Activated T-cell treated with anti-CD3 and anti-CD28 coated beads, Interleukin-2, amount 50 U/mL, for 4 hours (primary cell): Measurements from ENCODE around the gene CLCA1. TPM values are rescaled to one million over a fixed set of nuclear protein-coding genes. Genes with fewer than 3 reads are reported as not detected.

ENCODE experiments used
- ATAC-seq, 2 donors: fragments of 200-7000 bp; cut with Tn5 transposase; one replicate each; pipeline ENCODE4 v1.10.0; 2021
- DNase-seq: peaks from one replicate; pipeline ENCODE4 v3.0.0-alpha.2; 2020
- H3K27me3 Mint-ChIP-seq: one replicate; pipeline ENCODE4 v1.8.0; 2021; ENCODE audit warnings: low read depth, mixed read lengths
- H3K36me3 Mint-ChIP-seq: one replicate; pipeline ENCODE4 v1.8.0; 2022; ENCODE audit warnings: mixed read lengths; ENCODE audit not compliant: insufficient read depth
- H3K4me1 Mint-ChIP-seq: one replicate; pipeline ENCODE4 v1.8.0; 2021; ENCODE audit warnings: low read depth, mixed read lengths
- H3K4me3 Mint-ChIP-seq: one replicate; pipeline ENCODE4 v1.8.0; 2021; ENCODE audit warnings: mild to moderate bottlenecking, moderate library complexity, mixed read lengths
- H3K9me3 Mint-ChIP-seq: one replicate; pipeline ENCODE4 v1.8.0; 2021; ENCODE audit warnings: mixed read lengths
- total RNA-seq, 3 donors: library from RNA; stranded (reverse); gene quantifications; one replicate each; pipeline ENCODE4 v1.2.1, GENCODE V29; 2021

CLCA1 gene
- total RNA-seq, 3 donors from 2014 or later: 0.08 to 0.13 (median 0.08) TPM

DNA sequence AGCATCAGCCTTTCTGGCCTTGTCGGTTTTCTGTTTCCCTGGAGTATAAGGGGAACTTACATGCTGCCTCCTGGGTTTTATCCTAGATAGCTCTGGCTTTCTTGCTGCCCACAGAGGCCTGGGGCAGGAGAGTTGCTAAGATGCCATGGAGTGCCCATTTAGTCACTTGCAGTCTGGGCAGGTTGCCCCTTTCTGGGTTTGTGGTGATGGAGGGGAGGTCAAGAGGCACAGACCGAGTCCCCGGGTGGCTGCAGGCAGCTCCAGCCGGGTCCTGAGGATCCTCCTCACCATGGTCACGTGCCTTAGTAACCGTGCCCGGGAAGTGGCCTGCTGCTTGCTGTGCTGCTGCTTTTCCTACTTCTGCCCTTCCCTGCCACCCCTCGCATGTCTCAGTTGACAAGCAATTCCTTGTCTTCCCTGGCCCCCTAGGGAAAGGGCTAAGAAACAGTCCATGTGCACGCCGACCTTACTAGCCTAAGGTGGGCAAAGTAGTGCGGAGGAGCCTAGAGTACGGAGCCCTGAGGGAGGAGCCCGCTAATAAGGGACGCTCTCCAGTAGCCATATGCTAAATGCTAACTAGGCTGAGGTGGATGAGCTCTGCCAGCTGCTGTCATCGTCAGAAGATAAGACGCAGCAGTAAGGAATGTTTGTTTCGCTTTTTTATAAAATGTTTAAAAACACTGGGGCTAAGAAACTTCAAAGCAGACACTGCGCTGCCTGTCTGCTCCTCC lies 34.8 kb downstream of the CLCA1 start:
- ATAC-seq (no peak), DNase-seq (no peak)
- Mint-ChIP-seq H3K4me3 (peak overlapping the region; percentile 50), H3K36me3 (no peaks in the 10 kb centered on the region), H3K9me3 (no peaks in the 10 kb centered on the region), H3K27me3 (peaks cover 6% of the 10 kb centered on the region), H3K4me1 (peaks cover 12% of the 10 kb centered on the region)

GRCh38 chr1:86504137-86504479 lies 35.4 kb downstream of the CLCA1 start:
- Mint-ChIP-seq H3K9me3 (no peaks in the 10 kb centered on the region), H3K4me3 (no peak overlapping the region), H3K27me3 (peaks cover 3% of the 10 kb centered on the region), H3K36me3 (no peaks in the 10 kb centered on the region), H3K4me1 (peaks cover 12% of the 10 kb centered on the region)
- ATAC-seq (no peak), DNase-seq (no peak)

- no peaks in the 10 kb centered on the region for H3K9me3 Mint-ChIP-seq
- DNase-seq: no peak
- peaks cover 12% of the 10 kb centered on the region for H3K4me1 Mint-ChIP-seq
- peaks cover 3% of the 10 kb centered on the region for H3K27me3 Mint-ChIP-seq
- ATAC-seq: no peak
- H3K36me3 Mint-ChIP-seq: no peaks in the 10 kb centered on the region
- no peak overlapping the region for H3K4me3 Mint-ChIP-seq
Measured at GRCh38 chr1:86504895-86505563, 36.3 kb downstream of the CLCA1 start.

- Mint-ChIP-seq H3K9me3 (no peaks in the 10 kb centered on the region), H3K36me3 (no peaks in the 10 kb centered on the region), H3K4me3 (no peak overlapping the region), H3K4me1 (peaks cover 12% of the 10 kb centered on the region), H3K27me3 (peaks cover 3% of the 10 kb centered on the region)
- no peak for DNase-seq
- ATAC-seq: no peak
Measured at GRCh38 chr1:86505564-86505902, 36.8 kb downstream of the CLCA1 start.

- no peaks in the 10 kb centered on the region for H3K9me3 Mint-ChIP-seq
- no peaks in the 10 kb centered on the region for H3K27me3 Mint-ChIP-seq
- ATAC-seq (peak; percentile 40 to 46), DNase-seq (no peak)
- H3K4me1 Mint-ChIP-seq: peaks cover 5% of the 10 kb centered on the region
- no peak overlapping the region for H3K4me3 Mint-ChIP-seq
- no peaks in the 10 kb centered on the region for H3K36me3 Mint-ChIP-seq
Measured at GRCh38 chr1:86507935-86508582, 39.3 kb downstream of the CLCA1 start.

GRCh38 chr1:86508583-86508969 lies 39.8 kb downstream of the CLCA1 start:
- Mint-ChIP-seq H3K9me3 (no peaks in the 10 kb centered on the region), H3K27me3 (no peaks in the 10 kb centered on the region), H3K4me3 (no peak overlapping the region), H3K4me1 (peaks cover 2% of the 10 kb centered on the region), H3K36me3 (no peaks in the 10 kb centered on the region)
- ATAC-seq (no peak), DNase-seq (no peak)

- H3K36me3 Mint-ChIP-seq: no peaks in the 10 kb centered on the region
- no peaks in the 10 kb centered on the region for H3K9me3 Mint-ChIP-seq
- DNase-seq (no peak), ATAC-seq (no peak)
- H3K4me3 Mint-ChIP-seq: no peak overlapping the region
- no peaks in the 10 kb centered on the region for H3K27me3 Mint-ChIP-seq
- no peaks in the 10 kb centered on the region for H3K4me1 Mint-ChIP-seq
Measured at GRCh38 chr1:86515597-86515996, 46.9 kb downstream of the CLCA1 start.

- no peaks in the 10 kb centered on the region for H3K4me1 Mint-ChIP-seq
- H3K36me3 Mint-ChIP-seq: no peaks in the 10 kb centered on the region
- no peak overlapping the region for H3K4me3 Mint-ChIP-seq
- no peaks in the 10 kb centered on the region for H3K27me3 Mint-ChIP-seq
- ATAC-seq: no peak
- DNase-seq: no peak
- no peaks in the 10 kb centered on the region for H3K9me3 Mint-ChIP-seq
Measured at GRCh38 chr1:86516335-86516734, 47.6 kb downstream of the CLCA1 start.

- no peak for ATAC-seq
- Mint-ChIP-seq H3K27me3 (no peaks in the 10 kb centered on the region), H3K4me3 (no peak overlapping the region), H3K4me1 (no peaks in the 10 kb centered on the region), H3K9me3 (no peaks in the 10 kb centered on the region), H3K36me3 (no peaks in the 10 kb centered on the region)
- DNase-seq: no peak
Measured at GRCh38 chr1:86517336-86517735, 48.6 kb downstream of the CLCA1 start.

DNA sequence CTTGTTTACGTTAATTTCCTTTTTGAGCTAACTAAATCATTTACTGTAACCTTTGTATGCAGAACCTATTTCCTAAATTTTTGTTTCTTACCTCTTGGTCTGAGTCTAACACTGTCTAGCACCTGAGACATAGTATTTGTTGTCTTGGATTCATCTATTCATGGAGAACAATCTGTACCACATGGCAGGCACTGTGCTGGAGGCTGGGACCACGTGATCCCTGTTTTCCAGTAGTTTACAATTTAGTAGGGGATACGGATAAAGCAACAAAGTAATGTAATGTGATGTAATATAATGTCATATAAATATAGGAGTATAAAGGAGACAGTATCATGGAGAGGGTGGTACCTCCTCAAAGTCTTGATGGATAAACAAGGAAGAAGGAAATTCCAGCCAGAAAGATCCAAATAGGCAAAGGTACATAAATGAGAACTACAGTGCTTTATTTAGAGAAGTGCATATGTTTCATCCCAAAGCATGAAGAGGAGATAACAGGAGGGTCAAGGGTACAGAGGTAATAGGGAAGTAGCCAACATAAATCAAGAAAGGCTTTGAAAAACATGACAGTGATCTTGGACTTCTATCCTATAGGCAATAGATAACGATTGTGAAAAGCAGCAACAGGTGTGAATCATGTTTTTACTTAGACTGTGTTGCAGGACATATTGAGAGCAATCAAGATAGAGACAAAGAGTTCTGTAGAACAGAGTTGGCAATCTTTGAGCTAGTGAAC lies 52.2 kb downstream of the CLCA1 start:
- Mint-ChIP-seq H3K9me3 (no peaks in the 10 kb centered on the region), H3K4me3 (no peak overlapping the region), H3K4me1 (no peaks in the 10 kb centered on the region), H3K27me3 (no peaks in the 10 kb centered on the region), H3K36me3 (no peaks in the 10 kb centered on the region)
- DNase-seq (no peak), ATAC-seq (no peak)

DNA sequence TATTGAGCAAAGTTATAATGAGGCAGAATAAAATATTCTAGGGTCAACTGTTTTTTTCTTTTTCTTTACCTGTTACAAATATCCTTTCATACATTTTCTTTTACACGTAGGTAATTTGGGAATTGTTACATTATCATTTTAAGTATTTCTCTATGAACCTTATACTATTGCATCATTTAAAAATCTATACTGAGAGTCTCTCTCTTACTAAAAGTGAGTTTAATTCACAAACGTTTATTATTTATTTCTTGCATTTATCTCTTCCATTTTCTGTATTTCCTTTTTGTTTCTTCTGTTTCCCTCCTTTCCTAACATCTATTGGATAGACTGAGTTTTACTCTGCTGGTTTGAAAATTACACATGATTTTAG lies 52.8 kb downstream of the CLCA1 start:
- no peaks in the 10 kb centered on the region for H3K27me3 Mint-ChIP-seq
- H3K4me3 Mint-ChIP-seq: no peak overlapping the region
- ATAC-seq: no peak
- H3K4me1 Mint-ChIP-seq: no peaks in the 10 kb centered on the region
- no peaks in the 10 kb centered on the region for H3K36me3 Mint-ChIP-seq
- no peak for DNase-seq
- no peaks in the 10 kb centered on the region for H3K9me3 Mint-ChIP-seq

- Mint-ChIP-seq H3K36me3 (no peaks in the 10 kb centered on the region), H3K9me3 (no peaks in the 10 kb centered on the region), H3K4me1 (no peaks in the 10 kb centered on the region), H3K27me3 (no peaks in the 10 kb centered on the region), H3K4me3 (no peak overlapping the region)
- ATAC-seq: no peak
- DNase-seq: no peak
Measured at GRCh38 chr1:86522240-86522639, 53.5 kb downstream of the CLCA1 start.

DNA sequence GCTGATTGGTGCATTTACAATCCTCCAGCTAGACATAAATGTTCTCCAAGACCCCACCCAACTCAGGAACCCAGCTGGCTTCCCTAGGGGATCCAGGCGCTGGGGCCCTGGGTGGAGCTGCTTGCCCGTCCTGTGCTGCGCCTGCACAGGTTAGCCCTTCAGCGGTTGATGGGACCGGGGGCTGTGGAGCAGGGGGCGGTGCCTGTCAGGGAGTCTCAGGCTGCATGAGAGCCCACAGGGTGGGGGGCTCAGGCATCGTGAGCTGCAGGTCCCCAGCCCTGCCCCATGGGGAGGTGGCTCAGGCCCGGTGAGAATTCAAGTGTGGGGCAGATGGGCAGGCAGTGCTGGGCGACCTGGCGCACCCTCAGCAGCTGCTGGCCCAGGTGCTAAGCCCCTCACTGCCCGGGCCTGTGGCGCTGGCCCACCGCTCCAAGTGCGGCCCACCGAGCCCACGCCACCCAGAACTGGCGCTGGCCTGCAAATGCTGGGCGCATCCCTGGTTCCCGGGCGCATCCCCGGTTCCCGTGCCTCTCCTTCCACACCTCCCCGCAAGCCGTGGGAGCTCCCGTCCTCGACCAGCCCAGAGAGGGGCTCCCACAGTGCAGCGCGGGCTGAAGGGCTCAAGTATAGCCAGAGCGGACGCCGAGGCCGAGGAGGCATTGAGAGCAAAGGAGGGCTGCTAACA lies 55.1 kb downstream of the CLCA1 start:
- Mint-ChIP-seq H3K4me1 (no peaks in the 10 kb centered on the region), H3K36me3 (no peaks in the 10 kb centered on the region), H3K9me3 (no peaks in the 10 kb centered on the region), H3K4me3 (no peak overlapping the region), H3K27me3 (no peaks in the 10 kb centered on the region)
- ATAC-seq (no peak), DNase-seq (no peak)

DNA sequence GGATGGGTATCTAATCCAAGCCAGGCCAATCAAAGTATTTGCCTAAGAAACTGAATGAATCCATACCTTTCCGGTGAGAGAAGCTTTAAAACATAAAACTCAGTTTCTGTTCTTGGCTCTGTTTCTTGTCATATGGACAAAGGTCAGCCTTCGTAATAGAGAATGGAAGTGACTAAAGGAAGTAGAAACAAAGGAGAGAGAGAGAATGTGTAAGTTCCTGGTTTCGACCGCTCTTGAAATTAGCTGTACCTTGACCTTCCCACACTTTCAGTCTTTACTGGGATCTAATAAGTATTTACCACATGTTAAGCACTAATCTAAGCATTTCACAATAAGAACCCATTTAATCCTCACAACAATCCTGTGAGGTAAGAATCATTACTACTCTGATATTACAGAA lies 58.6 kb downstream of the CLCA1 start:
- Mint-ChIP-seq H3K9me3 (no peaks in the 10 kb centered on the region), H3K4me3 (no peak overlapping the region), H3K36me3 (no peaks in the 10 kb centered on the region), H3K4me1 (no peaks in the 10 kb centered on the region), H3K27me3 (peaks cover 3% of the 10 kb centered on the region)
- no peak for DNase-seq
- no peak for ATAC-seq
